ENCODE measurements around the gene SDF2.

Gene SDF2, protein sequence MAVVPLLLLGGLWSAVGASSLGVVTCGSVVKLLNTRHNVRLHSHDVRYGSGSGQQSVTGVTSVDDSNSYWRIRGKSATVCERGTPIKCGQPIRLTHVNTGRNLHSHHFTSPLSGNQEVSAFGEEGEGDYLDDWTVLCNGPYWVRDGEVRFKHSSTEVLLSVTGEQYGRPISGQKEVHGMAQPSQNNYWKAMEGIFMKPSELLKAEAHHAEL

DNA sequence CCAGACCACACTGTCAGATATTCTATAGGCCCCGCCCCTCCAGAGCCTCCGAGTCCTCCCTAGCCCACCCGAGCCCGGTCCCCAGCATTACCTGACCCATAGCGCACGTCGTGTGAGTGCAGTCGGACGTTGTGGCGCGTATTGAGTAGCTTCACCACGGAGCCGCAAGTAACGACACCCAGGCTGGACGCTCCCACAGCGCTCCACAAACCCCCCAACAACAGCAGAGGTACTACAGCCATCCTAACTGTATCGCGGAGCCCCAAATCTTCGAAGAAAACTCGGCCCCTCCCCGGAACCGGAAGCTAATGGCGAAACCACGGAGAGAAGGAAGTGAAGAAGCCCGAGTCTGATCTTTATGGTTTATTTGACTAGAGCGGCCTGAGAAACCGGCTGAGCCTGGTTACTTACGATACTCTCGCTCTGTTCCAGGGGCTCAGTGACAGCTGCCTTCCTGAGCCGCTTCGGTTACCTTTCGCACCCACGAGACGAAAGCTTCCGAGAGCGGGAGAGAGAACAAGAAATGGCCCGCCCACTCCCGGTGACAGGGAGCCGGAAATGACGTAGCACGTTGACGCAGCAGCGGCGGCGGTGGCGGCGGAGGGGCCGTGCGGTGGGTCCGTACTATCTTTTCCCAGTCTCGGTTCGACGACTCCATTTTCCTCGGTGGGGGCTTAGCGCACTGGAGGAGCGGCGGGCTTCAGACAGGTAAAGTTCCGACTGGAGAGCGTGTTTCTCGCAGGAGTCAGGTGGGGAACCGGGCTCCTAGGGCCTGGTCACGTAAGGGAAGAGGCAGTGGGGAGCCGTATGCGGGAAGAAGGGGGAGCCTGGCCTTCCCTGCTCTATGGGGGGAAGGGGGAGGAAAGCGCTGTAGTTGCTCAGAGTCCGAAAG, at the start of gene SDF2, which contains the start of gene SUPT6H:
Gene SDF2 (minus strand): TSS at position 272 of the 892 bp plus-strand sequence. CDS start 30 bp downstream, at position 242.
Gene SUPT6H (plus strand): TSS at position 571 of the 892 bp plus-strand sequence. CDS start 11,197 bp downstream, outside the sequence.
- DNase-seq = peak; percentile 51

GRCh38 chr17:28710861-28711722, 49.4 kb upstream of the SDF2 start:
- DNase-seq = peak; percentile 49

GRCh38 chr17:28707339-28707720, 45.6 kb upstream of the SDF2 start:
- DNase-seq = no peak

GRCh38 chr17:28706471-28707338, 45.0 kb upstream of the SDF2 start:
- no peak for DNase-seq

DNA sequence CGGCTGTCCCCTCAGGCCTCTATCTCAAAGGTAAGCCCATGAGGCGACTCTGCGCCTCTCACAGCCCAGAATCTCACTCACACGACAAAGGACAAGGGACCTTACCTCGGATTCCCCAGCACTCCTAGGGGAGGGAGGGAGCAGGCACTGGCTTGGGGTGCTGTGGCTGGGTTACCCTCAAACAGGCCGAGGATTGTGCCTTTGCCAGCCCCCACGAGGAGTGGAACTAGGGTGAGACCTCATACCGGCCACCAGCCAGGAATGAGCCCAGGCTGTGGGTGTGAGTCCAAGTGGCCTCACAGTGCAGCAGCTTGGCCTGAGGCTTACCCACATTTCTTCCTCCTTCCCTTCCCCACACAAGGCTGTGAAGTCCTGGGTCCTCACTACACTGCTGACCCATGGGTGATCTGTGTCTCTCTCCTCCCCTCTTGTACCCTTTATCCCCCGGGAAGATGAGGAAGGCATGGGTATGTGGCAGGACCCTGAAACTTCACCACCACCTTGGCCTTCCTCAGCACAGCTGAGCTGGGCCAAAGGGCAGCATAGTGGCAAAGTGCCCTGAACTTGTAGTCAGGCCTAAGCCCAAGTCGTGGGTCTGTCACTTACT, 44.1 kb upstream of the SDF2 start:
- DNase-seq = no peak

DNA sequence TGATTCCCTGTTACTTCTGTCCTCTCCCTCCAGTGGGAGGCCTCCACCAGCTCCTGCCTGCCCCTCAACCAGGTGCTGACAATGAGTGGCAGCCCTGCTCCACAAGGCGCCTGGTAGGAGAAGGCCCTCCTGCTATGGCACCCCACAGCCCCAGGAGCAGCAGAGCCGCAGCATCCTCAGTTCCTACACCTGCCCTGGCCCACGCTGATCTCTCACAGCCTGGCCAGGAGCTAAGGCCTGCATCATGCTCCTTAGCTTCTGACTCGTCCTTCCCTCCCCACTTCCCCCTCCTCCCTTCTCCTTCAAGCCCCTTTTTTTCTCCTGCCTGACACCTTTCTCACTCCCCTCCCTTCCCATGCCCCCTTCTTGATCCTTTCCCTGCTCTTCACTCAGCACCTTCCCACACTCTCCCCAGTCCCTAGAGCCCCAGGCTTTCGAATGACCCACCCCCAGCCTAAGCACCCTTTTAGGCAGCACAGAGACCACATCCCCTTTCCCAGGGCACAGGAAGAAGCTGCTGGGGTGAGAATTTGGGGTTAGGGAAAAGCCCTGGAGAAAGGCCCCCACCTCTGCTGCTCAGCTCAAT, 43.5 kb upstream of the SDF2 start:
- DNase-seq = no peak

GRCh38 chr17:28704219-28704858, 42.6 kb upstream of the SDF2 start:
- no peak for DNase-seq

DNA sequence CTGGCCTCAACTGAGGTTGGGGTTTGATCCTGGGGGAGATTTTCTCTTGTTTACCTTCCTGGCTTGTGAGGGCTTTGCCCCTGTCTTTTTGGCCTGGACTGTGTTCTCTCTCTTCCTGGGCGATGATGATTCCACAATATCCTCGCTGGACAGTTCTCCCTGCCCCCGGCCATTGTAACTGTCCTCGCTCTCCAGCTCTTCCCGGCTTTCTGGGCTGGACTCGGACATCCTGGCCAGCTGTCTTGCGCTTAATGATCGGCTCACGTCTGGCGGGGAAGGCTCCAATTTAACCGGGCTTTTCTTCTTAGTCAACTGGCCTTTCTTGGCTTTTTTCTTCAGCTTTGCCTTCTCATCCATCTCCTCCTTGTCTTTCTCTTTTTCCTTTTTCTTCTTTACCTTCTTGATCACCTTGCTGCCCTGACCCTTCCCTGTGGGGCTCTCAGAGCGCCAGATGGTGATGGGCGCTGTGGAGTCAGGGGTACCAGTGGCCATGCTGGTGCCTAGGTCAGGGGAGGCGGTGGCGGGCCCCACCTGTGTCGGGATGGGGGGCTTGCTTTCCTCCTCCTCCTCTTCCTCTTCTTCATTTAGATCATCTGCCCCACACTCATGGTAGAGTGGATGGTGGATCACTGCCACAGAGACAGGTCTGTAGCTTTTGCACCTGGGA, 42.0 kb upstream of the SDF2 start:
- no peak for DNase-seq

DNA sequence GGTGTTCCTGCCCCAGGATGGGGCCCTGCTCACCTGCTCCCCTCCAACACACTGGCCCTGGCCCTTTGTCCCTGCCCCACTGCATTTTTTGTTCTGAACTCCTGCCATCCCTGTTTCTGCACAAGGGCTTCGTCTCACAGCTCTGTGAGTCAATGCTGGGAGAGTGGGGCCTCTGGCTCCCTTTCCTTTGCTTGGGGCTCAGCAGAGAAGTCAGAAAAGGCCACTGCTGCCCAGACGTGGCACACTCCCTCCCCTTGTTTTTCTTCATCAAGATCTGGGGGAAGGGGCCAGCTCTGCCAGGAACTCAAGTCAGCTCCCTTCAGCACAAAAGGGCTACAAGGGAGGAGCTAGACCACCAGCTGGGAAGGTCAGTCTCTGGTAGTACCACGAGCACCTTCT, 41.0 kb upstream of the SDF2 start:
- no peak for DNase-seq

DNA sequence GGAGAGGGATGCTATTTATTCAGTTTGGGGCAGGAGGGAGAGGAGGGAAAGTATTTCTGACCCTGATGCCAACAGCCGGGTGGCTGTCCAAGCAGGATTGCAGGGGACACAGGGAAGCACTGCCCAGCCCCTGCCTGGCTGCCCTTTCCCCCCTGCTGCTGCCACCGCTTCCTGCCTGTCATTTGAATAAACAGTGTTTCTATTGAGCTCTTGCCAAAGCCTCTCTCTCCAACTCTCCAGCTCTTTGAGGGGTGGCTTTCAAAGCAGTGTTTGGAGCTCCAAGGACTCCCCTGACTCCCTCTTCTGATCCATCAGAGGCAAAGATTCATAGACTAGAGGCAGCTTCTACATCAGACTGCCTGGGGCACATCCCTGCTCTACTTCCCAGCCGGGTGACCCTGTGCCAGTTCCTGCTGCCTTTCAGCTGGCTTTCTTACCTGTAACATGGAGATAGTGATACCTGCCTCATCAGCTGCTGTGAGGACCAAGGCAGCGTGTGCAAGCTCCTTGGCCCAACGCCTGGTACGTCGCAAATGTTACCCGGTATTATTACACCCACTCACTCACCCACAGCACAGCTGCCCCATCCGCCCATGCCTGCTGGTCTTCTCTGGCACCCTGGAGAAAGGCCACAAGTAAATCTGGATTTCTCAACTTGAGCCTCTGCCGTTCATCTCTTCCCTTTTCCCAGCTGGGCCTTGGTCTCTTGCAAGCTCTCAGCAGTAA, 40.5 kb upstream of the SDF2 start:
- no peak for DNase-seq

DNA sequence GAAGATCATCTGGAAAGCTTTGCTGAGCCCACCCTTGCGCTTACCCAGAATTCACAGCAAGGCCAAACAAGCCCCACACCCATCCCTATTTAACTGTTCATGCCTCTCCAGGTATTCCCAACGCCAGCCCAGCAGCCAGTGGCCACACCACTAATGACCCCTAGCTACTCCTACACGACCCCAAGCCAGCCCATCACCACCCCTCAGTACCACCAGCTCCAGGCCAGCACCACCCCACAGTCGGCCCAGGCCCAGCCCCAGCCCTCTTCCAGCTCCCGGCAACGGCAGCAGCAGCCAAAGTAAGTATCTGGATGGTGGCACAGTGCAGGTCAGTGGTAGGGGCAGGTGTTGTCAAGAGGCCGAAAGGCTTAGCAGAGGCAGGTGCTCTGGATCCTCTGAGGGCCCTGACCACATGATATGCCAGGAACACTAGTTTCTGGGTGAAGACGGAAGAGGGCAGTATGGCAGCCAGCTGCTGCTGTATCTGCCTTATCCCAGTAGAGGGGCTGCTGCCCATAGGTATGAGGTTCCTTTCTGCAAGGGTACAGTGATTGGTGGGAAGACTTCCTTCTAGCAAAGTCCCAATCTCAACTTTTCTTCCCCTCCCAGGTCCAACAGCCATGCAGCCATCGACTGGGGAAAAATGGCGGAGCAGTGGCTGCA, 39.3 kb upstream of the SDF2 start:
- no peak for DNase-seq

DNA sequence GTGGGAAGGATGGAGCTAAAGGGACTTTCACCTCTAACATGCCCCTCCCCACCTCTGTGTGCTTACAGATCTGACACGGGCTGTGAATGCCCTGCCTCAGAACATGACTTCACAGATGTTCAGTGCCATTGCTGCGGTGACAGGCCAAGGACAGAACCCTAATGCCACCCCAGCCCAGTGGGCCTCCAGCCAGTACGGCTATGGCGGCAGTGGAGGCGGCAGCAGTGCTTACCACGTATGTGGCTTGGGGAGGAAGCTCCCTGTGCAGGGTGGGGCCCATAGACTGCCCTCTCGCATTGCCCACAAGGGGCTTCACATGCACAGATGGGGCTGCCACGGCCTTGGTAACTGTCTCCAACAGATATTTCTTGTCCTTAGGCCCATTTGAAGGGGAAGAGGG, 38.6 kb upstream of the SDF2 start:
- no peak for DNase-seq

DNA sequence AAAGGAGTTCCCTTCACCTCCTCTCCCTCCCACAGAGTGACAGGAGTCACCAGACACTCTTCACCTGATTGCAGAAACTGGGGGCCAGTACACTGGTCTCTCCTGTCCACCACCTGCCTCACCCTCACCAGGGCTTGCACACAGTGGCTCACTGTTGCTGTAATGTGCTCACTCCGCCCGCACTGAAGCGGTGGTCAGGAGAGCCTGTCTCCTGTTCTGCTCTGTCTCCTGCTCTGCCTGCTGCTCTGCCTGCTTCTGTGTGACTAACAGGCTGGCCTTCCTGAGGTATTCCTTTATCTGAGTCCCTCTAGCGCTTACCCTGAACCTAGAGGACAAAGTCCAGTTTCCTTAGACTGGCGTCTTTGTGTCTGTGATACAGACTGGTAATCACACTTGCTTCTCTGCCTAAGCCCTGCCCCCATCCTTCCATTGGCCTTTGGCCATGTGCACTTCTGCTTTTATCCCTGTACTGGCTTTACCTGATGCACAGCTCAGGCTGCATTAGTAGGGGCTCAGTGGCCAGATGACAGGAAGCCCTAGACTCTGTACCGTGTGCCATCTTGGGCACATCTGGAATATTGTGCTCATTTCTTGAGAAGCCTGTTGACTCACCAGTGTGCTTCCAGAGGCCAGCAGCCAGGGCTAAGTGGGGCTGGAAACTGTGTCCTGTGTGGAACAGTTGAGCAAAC, 36.7 kb upstream of the SDF2 start:
- DNase-seq = no peak

DNA sequence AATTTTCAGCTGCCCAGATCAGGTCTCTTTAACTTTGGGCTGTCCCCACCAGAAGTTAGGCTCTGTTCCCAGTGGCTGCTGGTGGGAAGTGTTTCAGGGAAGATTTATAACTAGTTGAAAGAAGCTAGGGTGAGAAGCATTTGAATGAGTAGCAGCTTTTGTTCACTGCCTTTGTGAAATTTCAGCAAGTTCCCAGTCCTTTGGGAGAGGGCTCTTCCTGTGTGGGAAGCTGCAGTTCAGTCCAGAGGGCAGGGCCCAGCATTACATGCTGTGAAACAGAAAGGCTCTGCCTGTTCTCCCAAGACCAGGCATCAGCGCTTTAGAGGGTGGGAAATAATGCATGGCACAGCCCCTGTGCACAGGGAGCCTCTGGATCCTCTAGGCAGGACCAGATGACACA, 32.2 kb upstream of the SDF2 start:
- no peak for DNase-seq

DNA sequence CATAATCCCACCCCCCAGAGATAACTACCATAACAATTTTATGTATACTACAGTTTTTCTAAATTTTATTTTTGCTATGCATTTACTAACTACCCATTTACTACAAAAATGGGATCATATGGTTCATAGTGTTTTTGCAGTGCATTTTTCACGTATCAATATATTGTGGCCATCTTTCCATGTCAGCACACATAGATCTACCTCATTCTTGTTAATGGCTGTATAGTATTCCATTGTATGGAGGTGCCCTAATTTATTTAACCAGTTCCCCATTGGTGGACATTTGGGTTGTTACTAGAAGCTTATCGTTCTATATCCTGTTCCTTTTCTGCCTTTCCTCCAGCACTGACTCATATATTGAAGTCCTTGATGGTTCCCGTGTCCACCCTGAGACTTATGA, 27.3 kb upstream of the SDF2 start:
- DNase-seq = no peak

DNA sequence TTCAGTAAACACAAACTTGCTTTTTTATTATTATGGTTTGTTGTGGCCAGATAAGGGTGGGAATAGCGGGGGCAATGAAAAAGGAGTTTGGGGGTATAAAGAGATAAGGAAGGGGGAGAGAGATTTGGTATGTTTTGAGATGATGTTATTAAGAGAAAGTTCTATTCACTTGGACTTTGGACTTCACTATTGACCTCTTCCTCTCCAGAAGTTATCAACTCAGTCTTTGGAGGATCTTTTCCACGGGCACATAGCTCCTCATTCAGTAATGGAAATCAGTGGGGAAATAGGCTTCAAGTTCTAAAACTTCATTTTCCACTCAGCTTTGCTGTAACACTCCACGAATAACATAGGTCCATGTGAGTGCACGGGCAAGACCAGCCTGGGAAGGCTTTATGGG, 26.8 kb upstream of the SDF2 start:
- no peak for DNase-seq

DNA sequence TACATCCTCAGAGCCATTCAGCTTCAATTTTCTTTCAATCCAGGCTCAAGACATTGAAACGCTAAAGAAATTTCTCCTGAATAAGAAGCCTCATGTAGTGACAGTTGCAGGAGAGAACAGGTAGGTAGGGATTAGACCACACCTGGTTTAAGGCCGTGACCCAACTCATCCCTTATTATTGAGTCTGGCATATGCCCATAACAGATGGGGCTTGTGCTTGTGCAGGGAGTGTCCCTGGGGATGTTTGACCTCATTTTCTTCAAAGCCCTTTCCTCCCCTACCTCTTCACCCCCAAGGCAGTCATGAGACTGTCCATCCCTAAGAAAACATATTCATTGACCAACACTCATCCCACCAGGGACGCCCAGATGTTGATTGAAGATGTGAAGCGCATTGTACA, 24.6 kb upstream of the SDF2 start:
- DNase-seq = no peak

DNA sequence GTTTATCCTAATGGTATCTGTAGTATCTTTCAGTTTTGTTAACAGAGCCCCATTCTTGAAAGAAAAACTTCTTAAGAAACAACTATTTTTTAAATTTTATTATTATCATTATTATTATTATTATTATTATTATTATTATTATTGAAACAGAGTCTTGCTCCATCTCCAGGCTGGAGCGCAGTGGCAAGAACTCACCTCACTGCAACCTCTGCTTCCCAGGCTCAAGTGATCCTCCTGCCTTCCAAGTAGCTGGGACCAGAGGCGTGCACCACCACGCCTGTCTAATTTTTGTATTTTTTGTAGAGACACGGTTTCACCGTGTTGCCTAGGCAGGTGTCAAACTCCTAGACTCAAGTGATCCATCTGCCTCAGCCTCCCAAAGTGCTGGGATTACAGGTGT, 23.7 kb upstream of the SDF2 start:
- DNase-seq = no peak

DNA sequence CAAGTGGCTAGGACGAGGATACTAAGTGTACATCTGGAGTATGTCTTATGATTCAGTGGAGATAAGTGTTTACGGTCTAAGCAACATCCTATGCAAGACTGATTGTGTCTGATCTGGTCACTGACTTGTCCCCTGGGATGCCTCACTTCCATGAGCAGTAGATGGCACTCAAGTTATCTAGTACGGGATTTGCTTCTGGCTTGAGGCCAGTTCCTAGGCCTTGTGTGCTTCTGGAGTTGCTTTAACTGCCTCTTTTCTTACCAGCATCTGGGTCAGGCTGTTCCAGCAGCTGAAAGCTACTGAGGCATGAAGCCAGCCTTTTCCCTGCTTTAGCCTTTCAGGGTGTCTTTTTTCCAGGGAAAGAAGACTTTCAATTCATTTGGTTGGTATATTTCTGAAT, 23.3 kb upstream of the SDF2 start:
- no peak for DNase-seq
